ENCODE measurements around the gene PSEN2.

DNA sequence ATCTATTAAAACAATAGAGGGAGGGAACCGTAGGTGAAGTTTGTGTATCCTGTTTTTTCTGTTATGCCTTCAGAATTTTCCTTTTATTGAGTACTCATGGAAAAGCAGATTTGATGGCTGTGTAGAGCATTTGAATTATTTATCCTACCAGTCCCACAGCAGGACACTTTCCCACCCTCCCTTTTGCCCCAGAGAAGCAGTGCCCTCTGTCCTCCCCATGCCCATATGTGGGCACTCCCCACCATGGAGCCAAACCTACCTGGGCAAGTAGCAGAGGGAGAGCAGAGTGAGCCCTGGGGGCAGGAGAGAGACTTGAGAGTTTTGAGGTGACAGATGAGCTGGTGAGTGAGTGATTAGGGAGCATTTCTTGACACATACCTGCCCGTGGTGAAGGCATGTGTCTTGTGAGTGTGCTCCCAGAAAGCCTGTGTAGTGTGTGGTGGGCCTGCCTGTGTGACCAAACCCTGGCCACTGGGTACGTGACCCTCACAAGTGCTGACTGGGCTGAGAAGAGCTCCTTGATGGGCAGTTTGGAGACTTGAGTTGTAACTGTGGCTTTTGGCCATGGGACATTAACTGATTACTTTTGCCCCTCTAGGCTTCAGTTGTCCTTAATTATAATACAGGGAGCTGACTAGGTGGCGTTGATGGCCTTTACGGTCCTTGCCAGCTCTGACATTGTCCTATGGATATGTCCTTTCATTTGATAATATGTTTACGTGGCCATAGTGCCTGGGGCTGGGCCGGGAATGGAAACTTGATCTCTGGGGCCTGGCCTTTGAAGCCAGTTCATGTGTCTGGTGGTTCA lies 3.6 kb downstream of the PSEN2 start:
- TF ChIP-seq CTCF (IDR thresholded peaks at IDR 0.05), result no peak
- TF ChIP-seq EP300 (IDR thresholded peaks at IDR 0.05), result no peak

Data from suprapubic skin (tissue), 3 donors.